ENCODE results near the gene EXOC4.

Gene EXOC4

DNA sequence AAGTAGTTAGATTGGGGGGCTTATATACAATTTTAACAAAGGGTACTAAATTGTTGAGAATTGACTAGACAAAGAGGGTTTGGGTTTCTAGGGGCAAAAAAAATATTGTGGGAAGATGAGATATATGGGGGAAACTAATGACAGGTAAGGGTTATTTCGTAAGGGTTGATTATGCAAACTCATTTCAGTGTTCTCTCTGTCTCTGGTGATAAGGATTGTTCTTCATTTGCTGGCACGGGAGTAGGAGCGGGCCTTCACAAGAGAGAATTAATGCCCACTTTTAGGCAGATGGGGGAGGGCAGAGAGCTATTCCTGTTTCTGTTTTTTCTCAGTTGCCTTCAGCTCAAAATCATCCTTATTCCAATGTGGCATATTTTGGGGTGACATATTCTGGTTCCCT lies 258.4 kb downstream of the EXOC4 start:
- no peak for DNase-seq
- H3K4me3 ChIP-seq (ENCODE audit: low read depth, low read length) = no peak overlapping the region
- TF ChIP-seq, protein P1, sequence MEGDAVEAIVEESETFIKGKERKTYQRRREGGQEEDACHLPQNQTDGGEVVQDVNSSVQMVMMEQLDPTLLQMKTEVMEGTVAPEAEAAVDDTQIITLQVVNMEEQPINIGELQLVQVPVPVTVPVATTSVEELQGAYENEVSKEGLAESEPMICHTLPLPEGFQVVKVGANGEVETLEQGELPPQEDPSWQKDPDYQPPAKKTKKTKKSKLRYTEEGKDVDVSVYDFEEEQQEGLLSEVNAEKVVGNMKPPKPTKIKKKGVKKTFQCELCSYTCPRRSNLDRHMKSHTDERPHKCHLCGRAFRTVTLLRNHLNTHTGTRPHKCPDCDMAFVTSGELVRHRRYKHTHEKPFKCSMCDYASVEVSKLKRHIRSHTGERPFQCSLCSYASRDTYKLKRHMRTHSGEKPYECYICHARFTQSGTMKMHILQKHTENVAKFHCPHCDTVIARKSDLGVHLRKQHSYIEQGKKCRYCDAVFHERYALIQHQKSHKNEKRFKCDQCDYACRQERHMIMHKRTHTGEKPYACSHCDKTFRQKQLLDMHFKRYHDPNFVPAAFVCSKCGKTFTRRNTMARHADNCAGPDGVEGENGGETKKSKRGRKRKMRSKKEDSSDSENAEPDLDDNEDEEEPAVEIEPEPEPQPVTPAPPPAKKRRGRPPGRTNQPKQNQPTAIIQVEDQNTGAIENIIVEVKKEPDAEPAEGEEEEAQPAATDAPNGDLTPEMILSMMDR (IDR thresholded peaks at IDR 0.05; ENCODE audit: low read depth, low read length) = no peak
- H3K27ac ChIP-seq = no peak overlapping the region
- H3K27me3 ChIP-seq (ENCODE audit: insufficient read depth, low read depth, severe bottlenecking) = no peaks in the 10 kb centered on the region
- no peaks in the 10 kb centered on the region for H3K36me3 ChIP-seq
- H3K9me3 ChIP-seq (ENCODE audit: severe bottlenecking) = no peaks in the 10 kb centered on the region

GRCh38 chr7:133511708-133512107 lies 258.8 kb downstream of the EXOC4 start:
- Histone ChIP-seq H3K27me3 (ENCODE audit: insufficient read depth, low read depth, severe bottlenecking) (no peaks in the 10 kb centered on the region), H3K9me3 (ENCODE audit: severe bottlenecking) (no peaks in the 10 kb centered on the region), H3K36me3 (no peaks in the 10 kb centered on the region), H3K4me3 (ENCODE audit: low read depth, low read length) (no peak overlapping the region), H3K27ac (no peak overlapping the region)
- TF ChIP-seq, protein P1 (IDR thresholded peaks at IDR 0.05; ENCODE audit: low read depth, low read length) = no peak
- DNase-seq = no peak

DNA sequence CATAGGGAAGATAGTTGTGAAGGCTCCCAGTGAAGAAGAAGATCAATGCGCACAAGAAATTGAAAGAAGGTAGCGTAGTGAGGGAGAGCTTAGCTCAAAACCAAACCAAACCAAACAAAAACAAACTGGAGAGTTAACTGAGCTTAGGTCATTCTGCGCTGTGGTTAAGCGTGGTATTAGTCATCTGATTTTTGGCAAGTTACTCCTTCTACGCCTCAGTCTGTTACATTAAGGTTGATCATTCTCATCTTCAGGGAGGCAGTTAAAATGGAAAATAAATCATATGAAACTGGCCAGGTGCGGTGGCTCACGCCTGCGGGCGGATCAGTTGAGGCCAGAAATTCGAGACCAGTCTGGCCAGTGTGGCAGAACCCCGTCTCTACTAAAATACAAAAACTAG lies 259.7 kb downstream of the EXOC4 start:
- TF ChIP-seq, protein P1 (IDR thresholded peaks at IDR 0.05; ENCODE audit: low read depth, low read length) = no peak
- no peaks in the 10 kb centered on the region for H3K27me3 ChIP-seq (ENCODE audit: insufficient read depth, low read depth, severe bottlenecking)
- no peaks in the 10 kb centered on the region for H3K36me3 ChIP-seq
- DNase-seq = no peak
- H3K4me3 ChIP-seq (ENCODE audit: low read depth, low read length) = no peak overlapping the region
- no peak overlapping the region for H3K27ac ChIP-seq
- no peaks in the 10 kb centered on the region for H3K9me3 ChIP-seq (ENCODE audit: severe bottlenecking)

DNA sequence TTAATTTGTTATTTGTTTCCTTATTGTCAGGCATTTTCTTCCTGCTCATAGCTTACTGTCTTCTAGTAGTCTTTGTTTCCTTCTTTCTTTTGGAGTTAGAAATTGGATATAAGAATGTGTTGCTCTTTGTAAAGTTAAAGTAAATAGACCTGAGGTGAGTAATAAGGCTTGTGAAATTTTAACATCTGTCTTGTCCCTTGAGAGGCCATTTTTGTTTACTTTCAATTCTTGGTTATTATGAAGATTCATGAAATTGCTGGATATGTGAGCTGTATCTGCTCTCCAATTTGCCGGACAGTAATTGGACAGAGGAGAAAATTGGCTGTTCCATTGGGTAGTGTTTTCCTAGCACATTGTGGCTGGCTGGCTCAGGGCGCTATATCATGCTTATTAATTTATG lies 260.7 kb downstream of the EXOC4 start:
- H3K9me3 ChIP-seq (ENCODE audit: severe bottlenecking) = no peaks in the 10 kb centered on the region
- H3K4me3 ChIP-seq (ENCODE audit: low read depth, low read length) = no peak overlapping the region
- TF ChIP-seq, protein P1 (IDR thresholded peaks at IDR 0.05; ENCODE audit: low read depth, low read length) = no peak
- H3K27me3 ChIP-seq (ENCODE audit: insufficient read depth, low read depth, severe bottlenecking) = no peaks in the 10 kb centered on the region
- no peak overlapping the region for H3K27ac ChIP-seq
- no peaks in the 10 kb centered on the region for H3K36me3 ChIP-seq
- no peak for DNase-seq

- no peak for DNase-seq
- no peaks in the 10 kb centered on the region for H3K27me3 ChIP-seq (ENCODE audit: insufficient read depth, low read depth, severe bottlenecking)
- H3K9me3 ChIP-seq (ENCODE audit: severe bottlenecking) = no peaks in the 10 kb centered on the region
- no peak overlapping the region for H3K4me3 ChIP-seq (ENCODE audit: low read depth, low read length)
- TF ChIP-seq, protein P1 (IDR thresholded peaks at IDR 0.05; ENCODE audit: low read depth, low read length) = no peak
- H3K36me3 ChIP-seq = no peaks in the 10 kb centered on the region
- no peak overlapping the region for H3K27ac ChIP-seq
Measured at GRCh38 chr7:133514551-133514950, 261.7 kb downstream of the EXOC4 start.

GRCh38 chr7:133517766-133518165 lies 264.9 kb downstream of the EXOC4 start:
- TF ChIP-seq, protein P1 (IDR thresholded peaks at IDR 0.05; ENCODE audit: low read depth, low read length) = no peak
- no peaks in the 10 kb centered on the region for H3K36me3 ChIP-seq
- H3K4me3 ChIP-seq (ENCODE audit: low read depth, low read length) = no peak overlapping the region
- no peaks in the 10 kb centered on the region for H3K9me3 ChIP-seq (ENCODE audit: severe bottlenecking)
- no peak overlapping the region for H3K27ac ChIP-seq
- no peaks in the 10 kb centered on the region for H3K27me3 ChIP-seq (ENCODE audit: insufficient read depth, low read depth, severe bottlenecking)
- no peak for DNase-seq

Data from WERI-Rb-1 (cell line).